HuH-7.5 (cell line): Measurements from ENCODE around the gene YAE1.

Experiments
- DNase-seq: peaks from one replicate; pipeline ENCODE4 v3.0.0; 2011; ENCODE audit warnings: low spot score

The YAE1 gene

DNA sequence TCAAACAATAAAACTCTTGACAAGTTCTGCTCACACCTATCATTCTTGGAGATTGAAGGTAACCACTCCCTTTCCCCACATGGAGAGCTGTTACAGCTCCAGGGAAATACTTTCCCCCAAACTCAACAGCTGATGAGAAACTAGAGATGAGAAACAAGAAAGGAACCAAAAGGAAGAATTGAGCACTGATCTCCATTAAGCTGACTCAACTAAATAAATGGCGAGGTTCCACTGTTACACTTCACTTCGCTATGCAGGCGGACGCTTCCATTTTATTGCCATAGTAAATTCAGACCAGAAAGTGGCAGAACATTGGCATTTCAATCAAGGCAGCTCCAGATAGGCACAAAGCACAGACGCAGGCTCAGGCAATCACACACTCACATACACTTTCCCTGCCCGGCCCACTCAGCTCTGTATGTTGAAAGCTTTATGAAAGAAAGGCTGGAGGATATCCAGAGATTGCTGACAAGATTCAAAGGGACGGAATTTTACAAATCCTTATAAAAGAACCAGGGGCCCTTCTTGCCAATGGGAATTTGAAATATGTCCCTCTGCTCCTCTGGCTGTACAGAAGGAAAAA lies 11.5 kb upstream of the YAE1 start:
- no peak for DNase-seq

DNA sequence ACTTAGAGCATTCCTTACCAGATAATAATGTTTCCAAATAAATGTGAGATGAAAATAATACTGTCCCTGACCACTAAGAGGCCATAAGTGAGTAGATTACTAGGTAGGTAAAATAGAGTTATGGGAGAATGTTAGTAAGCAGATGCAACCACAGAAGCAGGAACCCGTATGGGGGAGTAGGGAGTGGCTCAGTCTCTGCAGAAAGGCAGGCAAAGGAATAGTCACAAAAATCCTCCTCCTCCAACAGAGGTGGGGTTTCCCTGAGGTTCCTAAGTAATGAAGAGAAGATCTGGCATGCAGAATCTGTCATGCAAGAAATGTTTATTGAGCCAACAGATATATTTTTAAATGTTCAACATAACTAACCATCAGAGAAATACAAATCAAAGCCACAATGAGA lies 9.0 kb upstream of the YAE1 start:
- DNase-seq: no peak

DNA sequence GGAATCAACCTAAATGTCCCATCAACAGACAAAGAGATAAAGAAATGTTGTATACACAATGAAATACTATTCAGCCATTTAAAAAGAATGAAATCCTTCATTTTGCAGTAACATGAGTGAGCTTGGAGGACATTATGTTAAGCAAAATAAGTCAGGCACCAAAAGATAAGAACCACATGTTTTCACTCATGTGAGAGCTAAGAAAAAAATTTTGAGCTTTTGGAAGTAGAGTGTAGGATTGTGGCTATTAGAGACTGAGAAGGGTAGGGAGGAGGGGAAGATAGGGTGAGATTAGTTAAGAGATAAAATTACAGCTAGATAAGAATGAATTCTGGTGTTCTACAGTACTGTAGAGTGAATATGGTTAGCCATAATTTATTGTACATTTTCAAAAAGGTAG lies 8.3 kb upstream of the YAE1 start:
- DNase-seq: no peak

DNA sequence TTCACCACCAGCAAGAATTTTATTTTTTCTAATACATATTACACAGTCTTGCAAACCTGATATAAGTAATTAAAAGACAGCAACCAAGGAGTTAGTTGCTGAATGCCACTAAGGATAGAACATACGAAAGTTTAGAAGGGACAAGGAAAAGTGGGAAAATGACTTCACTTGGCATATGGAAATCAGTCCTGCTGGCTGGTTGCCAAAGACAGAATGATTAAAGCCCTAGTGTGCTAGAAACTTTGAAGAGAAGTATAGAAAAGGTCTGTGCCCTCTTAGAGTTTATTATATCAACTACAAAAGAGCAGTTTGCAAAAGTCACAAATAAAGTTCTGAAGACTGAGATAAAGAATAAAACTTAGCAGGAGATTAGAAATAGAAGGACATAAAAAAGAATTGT lies 5.8 kb upstream of the YAE1 start:
- no peak for DNase-seq

GRCh38 chr7:39560997-39561396 lies 5.2 kb upstream of the YAE1 start:
- no peak for DNase-seq

DNA sequence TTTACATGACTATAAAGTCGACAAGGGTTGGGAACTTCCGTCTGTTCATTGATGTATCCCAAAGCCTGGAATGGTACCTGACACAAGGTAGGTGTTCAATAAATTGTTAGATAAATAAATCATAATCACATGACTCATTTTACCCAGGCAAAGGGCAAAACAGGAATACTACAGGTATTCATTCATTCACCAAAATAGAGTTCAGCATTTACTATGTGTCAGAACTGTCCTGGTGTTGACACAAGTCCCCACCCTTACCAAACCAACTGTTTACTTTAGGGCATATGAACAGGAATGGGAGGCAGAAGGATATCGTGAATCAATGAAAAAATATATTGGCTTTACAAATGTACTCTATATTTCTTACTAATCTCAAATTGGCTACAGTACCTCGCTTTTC lies 666 bp upstream of the YAE1 start:
- DNase-seq: peak; percentile 34

- no peak for DNase-seq
Observed at GRCh38 chr7:39567294-39567693, 1.1 kb downstream of the YAE1 start.

DNA sequence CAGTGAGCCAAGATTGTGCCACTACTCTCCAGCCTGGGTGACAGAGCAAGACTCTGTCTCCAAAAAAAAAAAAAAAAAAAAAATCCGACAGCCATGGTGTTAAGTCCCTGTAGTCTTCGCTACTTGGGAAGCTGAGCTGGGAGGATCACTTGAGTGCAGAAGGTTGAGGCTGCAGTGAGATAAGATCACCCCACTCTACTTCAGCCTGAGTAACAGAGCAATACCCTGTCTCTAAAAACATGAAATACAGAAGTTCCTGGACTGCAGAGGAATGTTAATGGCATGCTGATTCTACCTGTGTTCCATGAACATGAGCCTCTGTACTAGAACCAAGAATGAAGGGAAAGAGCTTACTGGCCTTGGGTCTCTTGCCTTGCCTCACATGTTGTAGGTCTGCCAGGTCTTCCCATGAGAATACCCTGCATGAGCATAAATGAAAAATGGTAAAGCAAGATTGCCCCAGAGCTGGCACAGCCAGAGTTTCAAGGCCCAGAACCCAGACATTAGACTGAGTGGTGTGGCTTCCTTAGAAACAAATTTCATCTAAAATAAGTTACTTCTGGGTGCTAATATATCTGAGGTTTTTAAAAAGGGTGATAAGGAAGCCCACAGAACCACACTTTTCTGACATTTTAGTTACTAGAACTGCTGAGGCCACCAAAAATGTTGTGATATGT lies 8.6 kb downstream of the YAE1 start:
- DNase-seq: no peak

DNA sequence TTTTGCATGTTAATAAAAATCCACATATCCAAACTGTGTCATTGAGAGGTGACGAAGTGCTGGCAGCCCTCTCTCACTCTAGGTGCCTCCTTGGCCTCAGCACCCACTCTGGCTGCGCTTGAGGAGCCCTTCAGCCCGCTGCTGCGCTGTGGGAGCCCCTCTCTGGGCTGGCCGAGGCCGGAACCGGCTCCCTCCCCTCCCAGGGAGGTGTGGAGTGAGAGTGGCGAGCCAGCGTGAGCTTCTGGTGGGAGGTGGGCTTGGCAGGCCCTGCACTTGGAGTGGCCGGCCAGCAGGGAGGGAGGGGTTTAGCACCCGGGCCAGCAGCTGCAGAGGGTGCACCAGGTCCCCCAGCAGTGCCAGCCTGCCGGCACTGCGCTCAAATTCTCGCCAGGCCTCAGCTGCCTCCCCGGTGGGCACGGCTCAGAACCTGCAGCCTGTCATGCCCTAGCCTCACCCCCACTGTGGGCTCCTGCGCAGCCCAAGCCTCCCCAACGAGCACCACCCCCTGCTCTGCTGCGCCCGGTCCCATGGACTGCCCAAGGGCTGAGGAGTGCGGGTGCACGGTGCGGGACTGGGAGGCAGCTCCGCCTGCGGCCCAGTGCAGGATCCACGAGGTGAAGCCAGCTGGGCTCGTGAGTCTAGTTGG lies 11.1 kb downstream of the YAE1 start:
- no peak for DNase-seq

GRCh38 chr7:39580149-39580874 lies 14.1 kb downstream of the YAE1 start:
- DNase-seq: peak; percentile 83

GRCh38 chr7:39582536-39582935 lies 16.3 kb downstream of the YAE1 start:
- no peak for DNase-seq

GRCh38 chr7:39583539-39583938 lies 17.3 kb downstream of the YAE1 start:
- DNase-seq: no peak

- DNase-seq: no peak
Observed at GRCh38 chr7:39587393-39587792, 21.2 kb downstream of the YAE1 start.

GRCh38 chr7:39588416-39588815 lies 22.2 kb downstream of the YAE1 start:
- no peak for DNase-seq

DNA sequence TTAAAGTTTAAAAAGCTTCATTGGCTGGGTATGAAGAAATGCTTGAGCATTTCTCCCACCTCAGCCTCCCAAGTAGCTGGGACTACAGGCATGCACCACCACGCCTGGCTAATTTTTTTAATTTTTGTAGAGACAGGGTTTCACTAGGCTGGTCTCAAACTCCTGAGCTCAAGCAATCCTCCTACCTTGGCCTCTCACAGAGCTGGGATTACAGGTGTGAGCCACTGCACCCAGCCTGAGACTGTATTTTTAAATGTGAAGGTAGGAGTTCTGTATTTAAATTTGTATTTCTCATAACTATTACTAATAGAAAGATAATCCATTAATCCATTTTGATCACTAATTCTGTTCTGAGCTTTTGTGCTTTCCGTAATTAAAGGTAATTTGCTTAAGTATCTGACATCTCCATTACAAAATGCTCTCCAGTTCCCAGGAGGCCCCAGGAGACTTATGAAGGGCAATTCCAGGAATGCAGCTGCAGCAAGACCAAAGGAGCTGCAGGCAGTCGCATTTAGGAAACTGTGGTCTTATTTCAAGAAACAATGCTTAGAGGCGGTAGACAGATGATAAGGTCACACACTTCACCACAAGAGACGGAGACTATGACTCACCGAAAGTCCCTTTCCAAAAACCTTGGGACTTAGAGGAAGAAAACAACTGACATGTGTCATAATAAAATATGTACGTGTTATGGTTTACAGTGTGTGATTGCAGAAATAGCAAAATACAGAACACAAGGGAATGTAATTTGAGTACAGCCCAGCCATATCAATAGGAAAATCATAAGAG lies 23.3 kb downstream of the YAE1 start:
- DNase-seq: no peak

GRCh38 chr7:39592586-39592985 lies 26.4 kb downstream of the YAE1 start:
- DNase-seq: no peak

- DNase-seq: no peak
Observed at GRCh38 chr7:39594988-39595620, 28.9 kb downstream of the YAE1 start.

DNA sequence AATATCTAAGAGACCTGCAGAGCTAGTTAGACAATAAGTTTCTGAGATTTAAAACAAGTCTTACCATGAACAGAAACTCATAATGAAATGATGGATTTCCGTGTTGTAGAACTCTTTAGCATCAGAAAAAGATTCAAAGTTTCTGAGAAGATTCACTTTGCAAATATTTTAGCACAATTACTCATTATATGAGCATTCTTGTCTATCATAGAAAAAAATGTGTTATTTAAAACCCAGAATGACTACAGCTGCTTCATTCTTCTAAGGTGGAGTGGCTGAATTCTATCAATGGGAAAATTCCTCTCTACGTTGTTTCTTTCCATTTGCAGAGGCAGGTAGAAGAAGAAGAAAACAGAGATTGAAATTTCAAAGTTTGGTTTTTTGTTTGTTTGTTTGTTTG lies 36.1 kb downstream of the YAE1 start:
- no peak for DNase-seq

GRCh38 chr7:39603924-39604323 lies 37.7 kb downstream of the YAE1 start:
- DNase-seq: no peak

DNA sequence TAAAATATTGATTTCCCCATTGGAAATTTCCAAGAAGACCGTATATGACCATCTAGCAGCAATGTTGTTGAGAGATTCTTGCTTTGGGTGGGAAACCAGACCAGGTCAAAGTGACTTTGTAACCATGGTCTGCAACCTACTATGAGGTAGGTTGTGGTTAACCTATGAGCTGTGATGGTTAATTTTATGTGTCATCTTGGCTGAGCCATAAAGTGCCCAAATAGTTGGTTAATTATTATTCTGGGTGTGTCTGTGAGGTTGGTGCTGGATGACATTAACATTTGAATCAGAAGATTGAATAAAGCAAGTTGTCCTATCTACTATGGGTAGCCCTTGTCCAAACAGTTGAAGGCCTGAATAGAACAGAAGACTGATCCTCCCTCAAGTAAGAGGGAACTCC lies 38.9 kb downstream of the YAE1 start:
- DNase-seq: no peak

- no peak for DNase-seq
Observed at GRCh38 chr7:39606352-39606751, 40.1 kb downstream of the YAE1 start.

DNA sequence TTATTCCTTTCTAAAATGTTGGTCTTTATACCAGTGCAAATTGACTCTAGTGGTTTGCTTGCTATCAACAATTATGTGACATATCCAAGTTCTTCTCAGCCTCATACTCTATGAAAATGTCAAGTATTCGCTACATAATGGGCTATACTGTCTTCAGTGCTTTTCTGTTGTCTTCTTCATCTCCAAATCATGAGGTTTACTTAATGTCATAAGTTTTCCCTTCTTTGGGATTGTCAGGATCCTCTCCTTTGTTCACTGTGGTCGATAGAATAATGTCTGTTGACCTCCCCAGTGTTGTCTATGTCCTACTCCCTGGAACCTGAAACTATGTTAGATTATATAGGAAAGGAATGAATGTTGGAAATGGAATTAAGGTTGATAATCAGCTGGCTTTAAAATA lies 40.7 kb downstream of the YAE1 start:
- no peak for DNase-seq
